Measurements from ENCODE around the gene TMEM161A.

Gene TMEM161A

GRCh38 chr19:19098084-19098702 lies 40.1 kb downstream of the TMEM161A start:
- in situ Hi-C loops (cut with MboI; ENCODE audit: low sequenced_read_pairs): no loop called here

GRCh38 chr19:19096641-19097627 lies 41.3 kb downstream of the TMEM161A start:
- in situ Hi-C loops (cut with MboI; ENCODE audit: low sequenced_read_pairs): no loop called here

GRCh38 chr19:19095691-19096090 lies 42.6 kb downstream of the TMEM161A start:
- in situ Hi-C loops (cut with MboI; ENCODE audit: low sequenced_read_pairs): no loop called here

GRCh38 chr19:19094513-19094912 lies 43.8 kb downstream of the TMEM161A start:
- in situ Hi-C loops (cut with MboI; ENCODE audit: low sequenced_read_pairs): no loop called here

- in situ Hi-C loops (cut with MboI; ENCODE audit: low sequenced_read_pairs): no loop called here
Observed at GRCh38 chr19:19087676-19088075, 50.6 kb downstream of the TMEM161A start.

- in situ Hi-C loops (cut with MboI; ENCODE audit: low sequenced_read_pairs): no loop called here
Observed at GRCh38 chr19:19083413-19084178, 54.7 kb downstream of the TMEM161A start.

GRCh38 chr19:19081642-19082151 lies 56.6 kb downstream of the TMEM161A start:
- in situ Hi-C loops (cut with MboI; ENCODE audit: low sequenced_read_pairs): no loop called here

- in situ Hi-C loops (cut with MboI; ENCODE audit: low sequenced_read_pairs): no loop called here
Observed at GRCh38 chr19:19079571-19079970, 58.7 kb downstream of the TMEM161A start.

GRCh38 chr19:19078801-19079200 lies 59.5 kb downstream of the TMEM161A start:
- in situ Hi-C loops (cut with MboI; ENCODE audit: low sequenced_read_pairs): no loop called here

GRCh38 chr19:19077103-19077502 lies 61.2 kb downstream of the TMEM161A start:
- in situ Hi-C loops (cut with MboI; ENCODE audit: low sequenced_read_pairs): no loop called here

GRCh38 chr19:19076476-19076875 lies 61.8 kb downstream of the TMEM161A start:
- in situ Hi-C loops (cut with MboI; ENCODE audit: low sequenced_read_pairs): no loop called here

GRCh38 chr19:19075126-19075525 lies 63.2 kb downstream of the TMEM161A start:
- in situ Hi-C loops (cut with MboI; ENCODE audit: low sequenced_read_pairs): no loop called here

- in situ Hi-C loops (cut with MboI; ENCODE audit: low sequenced_read_pairs): no loop called here
Observed at GRCh38 chr19:19074196-19074882, 63.9 kb downstream of the TMEM161A start.

- in situ Hi-C loops (cut with MboI; ENCODE audit: low sequenced_read_pairs): no loop called here
Observed at GRCh38 chr19:19071897-19072296, 66.4 kb downstream of the TMEM161A start.
